Erythroblast (primary cell): ENCODE results near the gene GNAQ.

Experiments
- GATA1 ChIP-seq: IDR thresholded peaks from 2 replicates; pipeline ENCODE4 v1.6.1; 2011; ENCODE audit warnings: low read depth, mild to moderate bottlenecking, control low read depth, low read length, moderate library complexity
- POLR2A ChIP-seq: IDR thresholded peaks from 2 replicates; pipeline ENCODE4 v1.6.1; 2011; ENCODE audit warnings: mild to moderate bottlenecking, low read length

DNA sequence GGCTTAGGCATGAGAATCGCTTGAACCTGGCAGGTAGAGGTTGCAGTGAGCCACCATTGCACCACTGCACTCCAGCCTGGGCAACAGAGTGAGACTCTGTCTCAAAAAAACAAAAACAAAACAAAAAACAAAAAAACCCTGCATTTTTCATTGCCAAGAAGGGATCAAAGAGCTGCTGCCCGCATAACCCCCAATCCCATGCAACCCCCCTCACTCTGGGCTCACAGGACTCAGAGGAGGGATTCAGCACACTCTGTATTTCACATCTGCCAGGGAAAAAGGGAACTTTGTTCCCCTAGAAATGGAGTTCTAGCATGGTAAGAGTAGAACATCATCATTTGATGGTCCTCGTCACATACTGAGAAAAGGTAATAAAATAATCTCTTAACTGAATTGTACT is 229.5 kb downstream of the GNAQ start:
- no peak for TF ChIP-seq POLR2A
- TF ChIP-seq GATA1 = no peak
